K562 (cell line): ENCODE data around the gene SIGLEC11. TPM values are rescaled to one million over a fixed set of nuclear protein-coding genes. Genes with fewer than 3 reads are reported as not detected.

Source experiments
- HDAC3 ChIP-seq: fragments of 450-650 bp; IDR thresholded peaks from 2 replicates; pipeline ENCODE4 v1.6.1; 2018; ENCODE audit warnings: borderline replicate concordance, mild to moderate bottlenecking, moderate library complexity; ENCODE audit not compliant: partially characterized antibody
- MAZ ChIP-seq, 2 experiments: fragments of 450-650 bp in 1 of 2; sonication (generic) in 1 of 2; formaldehyde crosslinking; IDR thresholded peaks in 1 of 2; conservative IDR thresholded peaks in 1 of 2; 2 replicates each; pipeline versions ENCODE4 v1.4.0 to v1.5.0; 2020; ENCODE audit warnings: mild to moderate bottlenecking in 1 of 2, missing genetic modification reagents in 1 of 2
- MXD1 ChIP-seq: fragments of 250-450 bp; sonication (Bioruptor Pico); IDR thresholded peaks from 2 replicates; pipeline ENCODE4 v1.8.0; 2021; ENCODE audit warnings: borderline replicate concordance, mild to moderate bottlenecking, moderate library complexity; ENCODE audit not compliant: poor library complexity, severe bottlenecking
- RBM22 ChIP-seq: fragments of 200-400 bp; formaldehyde crosslinking; IDR thresholded peaks from 2 replicates; pipeline ENCODE4 v1.6.1; 2018; ENCODE audit warnings: low read length, low read depth; ENCODE audit not compliant: poor library complexity, severe bottlenecking
- REST ChIP-seq, 2 experiments: fragments of 450-650 bp; formaldehyde crosslinking in 1 of 2; IDR thresholded peaks; 2 replicates each; pipeline versions ENCODE4 v1.4.0 to v1.6.1; 2014 to 2020; ENCODE audit warnings: mild to moderate bottlenecking in 2 of 2, borderline replicate concordance in 1 of 2, low read depth in 1 of 2
- SRSF7 ChIP-seq: fragments of 200-400 bp; formaldehyde crosslinking; optimal IDR thresholded peaks from 2 replicates; pipeline ENCODE3; 2017; ENCODE audit warnings: mild to moderate bottlenecking, low read depth, low read length
- ZBED1 ChIP-seq: IDR thresholded peaks from 2 replicates; pipeline ENCODE4 v1.6.1; 2014
- ZBTB34 ChIP-seq: fragments of 250-450 bp; sonication (Bioruptor Pico); IDR thresholded peaks from 2 replicates; pipeline ENCODE4 v1.8.0; 2021; ENCODE audit warnings: mild to moderate bottlenecking, moderate library complexity
- ZNF224 ChIP-seq: sonication (generic); formaldehyde crosslinking; IDR thresholded peaks from 2 replicates; pipeline ENCODE4 v1.8.0; 2022; ENCODE audit warnings: mild to moderate bottlenecking, missing genetic modification reagents
- polyA plus RNA-seq, 8 experiments: library from polyadenylated mRNA; depleted of rRNA in 4 of 8; stranded (reverse) in 5 of 8; unstranded in 3 of 8; fragments of >200 nt; fragmentation: Nextera tagmentation in 2 of 8; fragmentation: Illumina TruSeq in 1 of 8; extraction: Ambion mirVana in 2 of 8; extraction: Trizol in 1 of 8; gene quantifications; 2 replicates each; pipeline versions ENCODE4 v1.2.1 to v1.2.3, GENCODE V29; 2011 to 2014; ENCODE audit warnings: inconsistent platforms in 1 of 8, missing spikeins in 1 of 8
- total RNA-seq, 7 experiments: library from RNA; depleted of rRNA in 6 of 7; stranded (reverse); fragments of >200 nt in 6 of 7; fragmentation: Illumina TruSeq in 2 of 7; extraction: Trizol in 2 of 7; gene quantifications; 2 replicates each; pipeline versions ENCODE4 v1.2.1 to v1.2.3, GENCODE V29; 2011 to 2021; ENCODE audit warnings: low replicate concordance in 1 of 7
- TF ChIP-seq, protein P1 (sequence below): fragments of 150-350 bp; IDR thresholded peaks from 2 replicates; pipeline ENCODE4 v1.6.1; 2014; ENCODE audit warnings: low read depth, mild to moderate bottlenecking, low read length, borderline replicate concordance
- TF ChIP-seq, protein P2 (sequence below), 2 experiments: fragments of 450-650 bp; IDR thresholded peaks; 2 replicates each; pipeline ENCODE4 v1.6.1; 2016

The SIGLEC11 gene
- total and polyA plus RNA-seq, 9 of the 15 experiments (the other 6 are each of a cell fraction or from before 2014, with no cell fraction given) = not detected

GRCh38 chr19:49930483-49931011 lies 30.4 kb downstream of the SIGLEC11 start (continued):
- TF ChIP-seq, protein P1, sequence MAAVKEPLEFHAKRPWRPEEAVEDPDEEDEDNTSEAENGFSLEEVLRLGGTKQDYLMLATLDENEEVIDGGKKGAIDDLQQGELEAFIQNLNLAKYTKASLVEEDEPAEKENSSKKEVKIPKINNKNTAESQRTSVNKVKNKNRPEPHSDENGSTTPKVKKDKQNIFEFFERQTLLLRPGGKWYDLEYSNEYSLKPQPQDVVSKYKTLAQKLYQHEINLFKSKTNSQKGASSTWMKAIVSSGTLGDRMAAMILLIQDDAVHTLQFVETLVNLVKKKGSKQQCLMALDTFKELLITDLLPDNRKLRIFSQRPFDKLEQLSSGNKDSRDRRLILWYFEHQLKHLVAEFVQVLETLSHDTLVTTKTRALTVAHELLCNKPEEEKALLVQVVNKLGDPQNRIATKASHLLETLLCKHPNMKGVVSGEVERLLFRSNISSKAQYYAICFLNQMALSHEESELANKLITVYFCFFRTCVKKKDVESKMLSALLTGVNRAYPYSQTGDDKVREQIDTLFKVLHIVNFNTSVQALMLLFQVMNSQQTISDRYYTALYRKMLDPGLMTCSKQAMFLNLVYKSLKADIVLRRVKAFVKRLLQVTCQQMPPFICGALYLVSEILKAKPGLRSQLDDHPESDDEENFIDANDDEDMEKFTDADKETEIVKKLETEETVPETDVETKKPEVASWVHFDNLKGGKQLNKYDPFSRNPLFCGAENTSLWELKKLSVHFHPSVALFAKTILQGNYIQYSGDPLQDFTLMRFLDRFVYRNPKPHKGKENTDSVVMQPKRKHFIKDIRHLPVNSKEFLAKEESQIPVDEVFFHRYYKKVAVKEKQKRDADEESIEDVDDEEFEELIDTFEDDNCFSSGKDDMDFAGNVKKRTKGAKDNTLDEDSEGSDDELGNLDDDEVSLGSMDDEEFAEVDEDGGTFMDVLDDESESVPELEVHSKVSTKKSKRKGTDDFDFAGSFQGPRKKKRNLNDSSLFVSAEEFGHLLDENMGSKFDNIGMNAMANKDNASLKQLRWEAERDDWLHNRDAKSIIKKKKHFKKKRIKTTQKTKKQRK = no peak
- TF ChIP-seq SRSF7 (no peak), ZBTB34 (CRISPR knock-in tag) (no peak), HDAC3 (no peak), ZBED1 (no peak), ZNF224 (CRISPR knock-in tag) (no peak), MAZ (CRISPR knock-in tag; conservative IDR thresholded peaks at IDR 0.05 in 1 of 2, IDR thresholded peaks at IDR 0.05 in 1 of 2) (no peak), REST (IDR thresholded peaks at IDR 0.05; ENCODE audit: borderline replicate concordance) (no peak), REST (CRISPR knock-in tag; IDR thresholded peaks at IDR 0.05; ENCODE audit: low read depth) (no peak), MXD1 (CRISPR knock-in tag) (no peak), RBM22 (peak; percentile 99)
- TF ChIP-seq, protein P2, sequence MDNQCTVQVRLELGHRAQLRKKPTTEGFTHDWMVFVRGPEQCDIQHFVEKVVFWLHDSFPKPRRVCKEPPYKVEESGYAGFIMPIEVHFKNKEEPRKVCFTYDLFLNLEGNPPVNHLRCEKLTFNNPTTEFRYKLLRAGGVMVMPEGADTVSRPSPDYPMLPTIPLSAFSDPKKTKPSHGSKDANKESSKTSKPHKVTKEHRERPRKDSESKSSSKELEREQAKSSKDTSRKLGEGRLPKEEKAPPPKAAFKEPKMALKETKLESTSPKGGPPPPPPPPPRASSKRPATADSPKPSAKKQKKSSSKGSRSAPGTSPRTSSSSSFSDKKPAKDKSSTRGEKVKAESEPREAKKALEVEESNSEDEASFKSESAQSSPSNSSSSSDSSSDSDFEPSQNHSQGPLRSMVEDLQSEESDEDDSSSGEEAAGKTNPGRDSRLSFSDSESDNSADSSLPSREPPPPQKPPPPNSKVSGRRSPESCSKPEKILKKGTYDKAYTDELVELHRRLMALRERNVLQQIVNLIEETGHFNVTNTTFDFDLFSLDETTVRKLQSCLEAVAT (IDR thresholded peaks at IDR 0.05) = 0 out of 4 replicates have a peak, but pooled peaks of 1 of the 2 experiments have one; percentile 36
